ENCODE measurements around the gene CYP27B1.

CYP27B1 gene

GRCh38 chr12:57811028-57811755, 44.3 kb upstream of the CYP27B1 start:
- TF ChIP-seq CTCF (conservative IDR thresholded peaks at IDR 0.05) = no peak
- H3K27ac ChIP-seq = no peak overlapping the region

GRCh38 chr12:57810450-57810849, 43.6 kb upstream of the CYP27B1 start:
- H3K27ac ChIP-seq = no peak overlapping the region
- no peak for TF ChIP-seq CTCF (conservative IDR thresholded peaks at IDR 0.05)

GRCh38 chr12:57809425-57809824, 42.5 kb upstream of the CYP27B1 start:
- no peak overlapping the region for H3K27ac ChIP-seq
- no peak for TF ChIP-seq CTCF (conservative IDR thresholded peaks at IDR 0.05)

- TF ChIP-seq CTCF (conservative IDR thresholded peaks at IDR 0.05) = no peak
- no peak overlapping the region for H3K27ac ChIP-seq
Measured at GRCh38 chr12:57808351-57808750, 41.5 kb upstream of the CYP27B1 start.

GRCh38 chr12:57807285-57807684, 40.4 kb upstream of the CYP27B1 start:
- H3K27ac ChIP-seq = no peak overlapping the region
- TF ChIP-seq CTCF (conservative IDR thresholded peaks at IDR 0.05) = no peak

GRCh38 chr12:57806677-57807076, 39.8 kb upstream of the CYP27B1 start:
- no peak for TF ChIP-seq CTCF (conservative IDR thresholded peaks at IDR 0.05)
- H3K27ac ChIP-seq = no peak overlapping the region

GRCh38 chr12:57803319-57803893, 36.5 kb upstream of the CYP27B1 start:
- peak overlapping the region; percentile 37 for H3K27ac ChIP-seq
- TF ChIP-seq CTCF (conservative IDR thresholded peaks at IDR 0.05) = peak; percentile 89
